ENCODE measurements around the gene CNTN4. TPM values are rescaled to one million over a fixed set of nuclear protein-coding genes. Genes with fewer than 3 reads are reported as not detected.

Gene CNTN4
- total RNA-seq, 1 experiment from 2014 or later, result 1.8 TPM

GRCh38 chr3:2686816-2687502 is 588.3 kb downstream of the CNTN4 start:
- DNase-seq (ENCODE audit: low read depth), result no peak
- in situ Hi-C loops (cut with HindIII; ENCODE audit: low pct_unique_long_range_greater_than_20kb, low sequenced_read_pairs), result no loop called here

- in situ Hi-C loops (cut with HindIII; ENCODE audit: low pct_unique_long_range_greater_than_20kb, low sequenced_read_pairs), result no loop called here
- no peak for DNase-seq (ENCODE audit: low read depth)
Measured at GRCh38 chr3:2697589-2697988, 598.9 kb downstream of the CNTN4 start.

DNA sequence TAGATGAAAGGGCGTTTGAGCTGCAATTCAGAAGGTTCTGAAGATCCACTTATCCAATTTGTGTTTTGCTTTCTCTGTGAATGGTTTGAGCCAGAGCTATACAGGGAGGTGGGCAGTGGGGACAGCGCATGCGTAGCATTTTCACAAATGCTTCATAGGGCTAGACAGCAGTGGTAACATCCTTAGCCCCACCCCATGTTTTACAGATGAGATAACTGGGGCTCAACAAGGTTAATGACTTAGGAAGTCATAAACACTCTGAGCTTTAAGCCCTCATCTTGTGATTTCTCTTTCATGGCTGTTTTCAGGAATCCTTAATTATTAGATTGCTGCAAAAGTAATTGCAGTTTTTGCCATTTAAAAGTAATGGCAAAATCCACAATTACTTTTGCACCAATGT is 602.8 kb downstream of the CNTN4 start:
- in situ Hi-C loops (cut with HindIII; ENCODE audit: low pct_unique_long_range_greater_than_20kb, low sequenced_read_pairs), result no loop called here
- no peak for DNase-seq (ENCODE audit: low read depth)

DNA sequence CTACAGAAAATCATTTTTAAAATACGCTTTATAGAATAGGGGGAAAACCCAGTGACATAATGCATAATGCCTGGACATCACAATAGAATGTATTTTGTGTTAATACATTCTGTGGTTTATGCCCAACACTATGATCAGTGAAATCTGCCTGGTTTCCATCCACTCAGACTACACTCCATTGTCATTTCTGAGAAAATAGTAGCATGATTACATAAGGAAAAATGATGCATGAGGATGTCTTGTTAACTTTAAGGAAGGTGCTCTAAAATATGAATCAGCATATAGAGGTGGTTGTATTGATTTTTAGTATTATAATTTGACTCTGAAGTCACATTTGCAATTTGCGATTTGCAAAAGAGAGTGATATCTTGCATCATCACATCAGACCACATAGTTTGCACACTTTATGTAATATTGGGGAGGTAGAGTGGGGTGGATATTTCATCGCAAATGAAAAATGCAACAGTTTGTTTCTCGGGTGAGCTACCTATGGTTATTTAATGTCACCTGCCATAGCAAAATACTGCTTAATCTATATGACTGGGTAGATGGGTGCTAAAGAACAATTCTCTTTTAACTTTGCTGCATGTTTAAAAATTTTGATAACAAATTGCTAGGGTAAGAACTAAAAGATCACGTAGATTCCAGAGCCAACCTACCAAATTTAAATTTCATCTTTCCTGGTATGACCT is 607.6 kb downstream of the CNTN4 start:
- in situ Hi-C loops (cut with HindIII; ENCODE audit: low pct_unique_long_range_greater_than_20kb, low sequenced_read_pairs), result no loop called here
- DNase-seq (ENCODE audit: low read depth), result no peak

DNA sequence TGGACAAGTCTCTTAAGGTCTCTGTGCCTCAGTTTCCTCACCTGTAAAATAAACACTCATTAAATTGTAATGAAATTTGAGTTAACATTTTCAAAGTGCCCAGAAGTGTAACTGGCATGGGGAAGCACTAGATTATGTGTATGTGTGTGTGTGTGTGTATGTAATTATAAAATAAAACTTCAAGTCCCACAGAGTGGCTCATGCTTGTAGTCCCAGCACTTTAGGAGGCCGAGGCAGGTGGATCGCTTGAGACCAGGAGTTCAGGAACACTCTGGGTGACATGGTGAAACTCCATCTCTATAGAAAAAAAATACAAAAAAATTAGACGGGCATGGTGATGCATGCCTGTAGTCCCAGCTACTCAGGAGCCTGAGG is 608.2 kb downstream of the CNTN4 start:
- in situ Hi-C loops (cut with HindIII; ENCODE audit: low pct_unique_long_range_greater_than_20kb, low sequenced_read_pairs), result no loop called here
- DNase-seq (ENCODE audit: low read depth), result no peak

DNA sequence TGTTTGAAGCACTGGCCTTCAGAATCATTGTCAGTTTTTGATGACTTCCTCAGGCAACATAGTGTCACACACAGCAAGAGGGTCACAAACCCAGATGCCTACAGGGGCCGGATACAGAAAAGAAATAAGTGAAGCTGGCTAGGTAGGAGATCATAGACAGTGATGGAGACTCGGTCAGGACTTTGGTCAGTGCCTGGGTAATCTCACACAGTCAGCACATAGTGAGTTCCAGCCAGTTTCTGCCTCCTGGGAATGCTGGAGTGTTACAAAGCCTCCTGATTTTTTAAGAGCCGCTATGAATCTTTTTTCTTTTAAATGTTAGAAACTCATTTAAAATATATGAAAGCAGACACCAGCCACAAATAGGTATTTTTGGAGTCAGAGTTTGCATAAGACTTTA is 612.4 kb downstream of the CNTN4 start:
- in situ Hi-C loops (cut with HindIII; ENCODE audit: low pct_unique_long_range_greater_than_20kb, low sequenced_read_pairs), result no loop called here
- no peak for DNase-seq (ENCODE audit: low read depth)

- DNase-seq (ENCODE audit: low read depth), result no peak
- in situ Hi-C loops (cut with HindIII; ENCODE audit: low pct_unique_long_range_greater_than_20kb, low sequenced_read_pairs), result no loop called here
Measured at GRCh38 chr3:2713923-2714322, 615.3 kb downstream of the CNTN4 start.

DNA sequence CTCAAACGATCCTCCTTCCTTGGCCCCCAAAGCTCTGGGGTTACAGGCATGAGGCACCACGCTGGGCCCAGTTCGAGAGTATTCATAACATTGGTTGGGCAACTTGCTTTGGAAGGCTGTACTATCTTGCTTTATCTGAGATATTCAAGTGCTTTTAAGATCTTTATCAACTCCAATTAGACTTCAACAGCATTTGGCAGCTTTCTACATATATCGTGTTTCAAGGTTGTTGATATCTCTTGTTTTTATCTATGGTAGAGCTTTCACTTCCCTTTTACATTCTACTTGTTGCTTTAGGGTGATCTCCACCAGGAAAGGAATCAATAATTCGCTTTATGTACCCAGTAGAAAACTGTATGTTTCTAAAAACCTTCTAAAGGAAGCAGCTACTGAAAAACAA is 616.2 kb downstream of the CNTN4 start:
- DNase-seq (ENCODE audit: low read depth), result no peak
- in situ Hi-C loops (cut with HindIII; ENCODE audit: low pct_unique_long_range_greater_than_20kb, low sequenced_read_pairs), result no loop called here

- in situ Hi-C loops (cut with HindIII; ENCODE audit: low pct_unique_long_range_greater_than_20kb, low sequenced_read_pairs), result no loop called here
- no peak for DNase-seq (ENCODE audit: low read depth)
Measured at GRCh38 chr3:2727101-2727500, 628.4 kb downstream of the CNTN4 start.

GRCh38 chr3:2727610-2728318 is 629.1 kb downstream of the CNTN4 start:
- DNase-seq (ENCODE audit: low read depth), result no peak
- in situ Hi-C loops (cut with HindIII; ENCODE audit: low pct_unique_long_range_greater_than_20kb, low sequenced_read_pairs), result no loop called here

- in situ Hi-C loops (cut with HindIII; ENCODE audit: low pct_unique_long_range_greater_than_20kb, low sequenced_read_pairs), result no loop called here
- DNase-seq (ENCODE audit: low read depth), result no peak
Measured at GRCh38 chr3:2731843-2732242, 633.2 kb downstream of the CNTN4 start.

GRCh38 chr3:2735392-2735894 is 636.8 kb downstream of the CNTN4 start:
- DNase-seq (ENCODE audit: low read depth), result no peak
- in situ Hi-C loops (cut with HindIII; ENCODE audit: low pct_unique_long_range_greater_than_20kb, low sequenced_read_pairs), result no loop called here

DNA sequence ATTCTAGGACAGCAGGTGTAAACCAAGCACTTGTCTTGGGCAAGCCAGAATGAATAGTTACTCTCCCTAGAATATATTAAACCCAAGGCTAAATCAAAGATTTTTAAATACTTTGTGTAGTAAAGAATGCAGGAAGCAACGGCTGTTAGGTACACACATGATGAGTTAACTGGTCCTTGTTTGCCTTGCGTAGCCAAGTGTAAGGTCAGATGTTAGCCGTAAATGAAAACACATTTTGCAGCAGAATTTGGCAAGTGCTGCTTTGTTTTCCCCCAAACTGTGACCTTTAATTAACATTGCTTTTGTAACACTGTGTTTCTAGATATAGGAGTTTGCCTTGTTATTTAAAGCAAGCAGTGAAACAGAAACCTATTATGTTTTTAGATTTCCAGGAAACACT is 642.9 kb downstream of the CNTN4 start:
- in situ Hi-C loops (cut with HindIII; ENCODE audit: low pct_unique_long_range_greater_than_20kb, low sequenced_read_pairs), result no loop called here
- DNase-seq (ENCODE audit: low read depth), result no peak

- in situ Hi-C loops (cut with HindIII; ENCODE audit: low pct_unique_long_range_greater_than_20kb, low sequenced_read_pairs), result no loop called here
- DNase-seq (ENCODE audit: low read depth), result no peak
Measured at GRCh38 chr3:2765002-2765579, 666.4 kb downstream of the CNTN4 start.

DNA sequence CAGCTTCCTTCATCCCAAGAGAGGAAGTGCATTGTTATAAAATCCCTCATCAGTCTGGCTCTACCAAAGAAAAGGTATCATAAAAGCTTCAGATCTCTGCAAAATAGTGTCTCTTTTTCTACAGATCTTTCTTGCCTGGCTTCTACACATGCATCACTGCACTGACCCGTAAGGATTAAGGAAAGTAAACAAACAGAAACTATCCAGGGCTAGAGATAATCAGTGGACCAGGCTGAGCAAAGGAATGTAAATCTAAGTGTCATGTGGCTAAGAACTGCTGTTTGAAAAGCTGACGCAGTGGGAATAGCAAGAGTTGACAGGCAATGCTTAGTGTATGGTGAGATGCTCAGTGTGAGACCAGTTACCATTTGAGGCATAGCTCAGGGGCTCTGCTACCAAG is 671.8 kb downstream of the CNTN4 start:
- in situ Hi-C loops (cut with HindIII; ENCODE audit: low pct_unique_long_range_greater_than_20kb, low sequenced_read_pairs), result no loop called here
- DNase-seq (ENCODE audit: low read depth), result peak; percentile 71

GRCh38 chr3:2771193-2771592 is 672.5 kb downstream of the CNTN4 start:
- in situ Hi-C loops (cut with HindIII; ENCODE audit: low pct_unique_long_range_greater_than_20kb, low sequenced_read_pairs), result no loop called here
- no peak for DNase-seq (ENCODE audit: low read depth)

DNA sequence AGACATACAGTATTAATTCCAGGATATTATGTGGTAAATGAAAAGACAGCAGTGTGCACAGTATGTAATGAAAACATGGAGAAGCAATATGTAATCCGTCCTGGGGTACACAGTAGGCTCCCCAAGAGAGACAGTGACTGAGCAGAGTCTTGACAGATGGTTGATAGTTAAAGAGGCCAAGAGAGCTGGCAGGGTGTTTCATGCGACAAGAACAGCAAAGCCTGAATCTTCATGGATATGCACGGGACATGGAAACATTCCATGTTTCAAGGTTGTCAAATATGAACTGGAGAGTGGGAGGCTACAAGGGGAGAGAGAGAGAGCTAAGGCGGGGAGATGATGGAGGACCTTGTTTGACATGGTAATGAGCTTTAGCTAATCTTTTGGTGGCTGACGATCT is 673.1 kb downstream of the CNTN4 start:
- DNase-seq (ENCODE audit: low read depth), result no peak
- in situ Hi-C loops (cut with HindIII; ENCODE audit: low pct_unique_long_range_greater_than_20kb, low sequenced_read_pairs), result no loop called here

GRCh38 chr3:2772803-2773202 is 674.1 kb downstream of the CNTN4 start:
- DNase-seq (ENCODE audit: low read depth), result no peak

More at GRCh38 chr3:2772803-2773202, 674.1 kb downstream of the CNTN4 start:
- in situ Hi-C loops (cut with HindIII; ENCODE audit: low pct_unique_long_range_greater_than_20kb, low sequenced_read_pairs), result no loop called here

Measured in Caki2 (cell line).